Suprapubic skin (tissue), 3 donors: Measurements from ENCODE around the gene CUL9.

Experiments
- CTCF ChIP-seq, 2 donors: fragments of 200-600 bp in 1 of 2; fragments of 450-650 bp in 1 of 2; sonication (generic) in 1 of 2; IDR thresholded peaks; one replicate each; pipeline ENCODE4 v1.5.1; 2016 to 2019; ENCODE audit warnings: antibody characterized with exemption in 2 of 2, mild to moderate bottlenecking in 1 of 2, moderate library complexity in 1 of 2
- EP300 ChIP-seq: sonication (generic); formaldehyde crosslinking; IDR thresholded peaks from one replicate; pipeline ENCODE4 v1.6.1; 2017; ENCODE audit warnings: antibody characterized with exemption

GRCh38 chr6:43268782-43269272, 86.8 kb downstream of the CUL9 start:
- TF ChIP-seq CTCF (IDR thresholded peaks at IDR 0.05) (no peak), EP300 (no peak)
